Kidney (tissue), 14 donors: Measurements from ENCODE around the gene MAPKAPK2. TPM values are rescaled to one million over a fixed set of nuclear protein-coding genes. Genes with fewer than 3 reads are reported as not detected.

Experiments
- DNase-seq, 5 donors: peaks; one replicate each; pipeline ENCODE4 v3.0.0-alpha.2; 2013 to 2020
- FAIRE-seq: peaks from 2 replicates; lab custom pipeline; 2012; peaks lifted over from hg19 to GRCh38; lab: Jason Lieb, UNC
- H3K27ac ChIP-seq, 2 donors: one replicate each; pipeline ENCODE4 v1.7.0; 2013; ENCODE audit warnings: low read depth in 2 of 2, low read length in 2 of 2, inconsistent platforms in 1 of 2
- H3K27me3 ChIP-seq: one replicate; pipeline ENCODE4 v1.7.1; 2013; ENCODE audit warnings: low read length, inconsistent platforms; ENCODE audit not compliant: control insufficient read depth, insufficient read depth
- H3K36me3 ChIP-seq, 3 donors: one replicate each; pipeline versions ENCODE4 v1.7.0 to v1.7.1; 2013; ENCODE audit warnings: low read length in 3 of 3, control low read depth in 1 of 3, inconsistent platforms in 1 of 3; ENCODE audit not compliant: insufficient read depth in 3 of 3, control insufficient read depth in 2 of 3
- H3K4me1 ChIP-seq, 3 donors: one replicate each; pipeline versions ENCODE4 v1.7.0 to v1.7.1; 2013; ENCODE audit warnings: low read length in 3 of 3, inconsistent platforms in 1 of 3, low read depth in 1 of 3; ENCODE audit not compliant: control insufficient read depth in 2 of 3, insufficient read depth in 2 of 3
- H3K4me3 ChIP-seq, 3 donors: one replicate each; pipeline versions ENCODE4 v1.7.0 to v1.8.1; 2013; ENCODE audit warnings: low read length in 3 of 3, control low read depth in 1 of 3, inconsistent platforms in 1 of 3
- H3K9ac ChIP-seq, 3 donors: one replicate each; pipeline versions ENCODE4 v1.7.0 to v1.7.1; 2013; ENCODE audit warnings: low read length in 3 of 3, control low read depth in 1 of 3, inconsistent platforms in 1 of 3
- H3K9me3 ChIP-seq, 3 donors: one replicate each; pipeline versions ENCODE4 v1.7.0 to v1.7.1; 2013; ENCODE audit warnings: low read length in 3 of 3, control low read depth in 1 of 3, inconsistent platforms in 1 of 3; ENCODE audit not compliant: control insufficient read depth in 2 of 3, insufficient read depth in 1 of 3
- intact Hi-C: fragments of 100-400 bp; cut with DNase I; formaldehyde crosslinking; loops from one replicate; pipeline ENCODE4 v1.11.1; 2022
- polyA plus RNA-seq: library from polyadenylated mRNA; stranded (reverse); fragments of 350-450 nt; fragmentation: Illumina TruSeq; extraction: RNeasy Lipid Tissue Mini Kit (QIAGEN cat#74804); gene quantifications from one replicate; pipeline ENCODE4 v1.2.3, GENCODE V29; 2014; ENCODE audit warnings: low read depth, low replicate concordance; ENCODE audit not compliant: insufficient read depth
- total RNA-seq: library from RNA; stranded (reverse); fragmentation: NEBNext Ultra II Directional; extraction: Animal tissue kit (Norgen Biotek cat#: 25700); gene quantifications from one replicate; pipeline ENCODE4 v1.2.1, GENCODE V29; 2021
- TF ChIP-seq, protein P1 (sequence below): IDR thresholded peaks from 3 replicates; pipeline ENCODE4 v1.5.1; 2012; ENCODE audit warnings: mild to moderate bottlenecking, moderate library complexity, borderline replicate concordance; ENCODE audit not compliant: insufficient read depth; ENCODE audit errors: extremely low read depth
- donor health status: control.
- donor health status: control.
- donor health status: control.
- donor health status: control.
- donor health status: control.
- donor health status: DM: yes; HTN: yes; CAD: no.
- donor health status: Normal renal cell carcinoma (clear cell type).

MAPKAPK2 gene
- total and polyA plus RNA-seq, 2 donors from 2014 or later: 84.5 to 113 TPM

DNA sequence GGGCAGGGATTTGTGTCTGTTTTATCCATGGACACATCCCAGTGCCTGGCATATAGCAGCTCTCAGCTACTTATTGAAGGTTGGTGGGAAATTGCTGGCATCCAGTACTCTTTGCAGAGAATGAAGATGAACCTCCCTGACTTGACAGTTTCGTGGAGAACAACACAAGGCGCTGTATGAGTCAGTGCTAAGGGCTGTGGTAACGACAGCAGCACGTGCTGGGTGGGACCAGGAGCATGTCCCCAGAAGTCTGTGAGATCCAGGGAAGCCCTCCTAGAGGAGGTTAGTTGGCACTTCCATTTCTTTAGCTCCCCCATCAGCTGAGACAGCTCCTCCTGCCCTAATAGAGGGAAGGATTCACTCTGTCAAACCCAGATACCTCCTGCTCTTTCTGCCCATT lies 60.0 kb downstream of the MAPKAPK2 start:
- DNase-seq: no peak

DNA sequence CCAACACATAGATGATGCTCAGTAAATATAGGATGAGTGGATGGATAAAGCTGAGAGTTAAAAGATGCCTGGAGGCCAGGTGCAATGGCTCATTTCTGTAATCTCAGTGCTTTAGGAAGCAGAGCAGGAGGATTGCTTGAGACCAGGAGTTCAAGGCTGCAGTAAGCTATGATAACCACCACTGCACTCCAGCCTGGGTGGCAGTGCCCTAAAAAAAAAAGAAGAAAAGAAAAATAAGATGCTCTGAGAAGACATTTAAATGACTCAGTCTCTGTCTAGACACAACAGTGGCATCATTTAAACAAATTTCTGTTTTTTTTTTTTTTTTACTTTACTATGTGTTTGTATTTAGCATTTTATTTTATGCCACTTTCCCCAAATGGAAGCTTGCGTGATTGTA lies 60.6 kb downstream of the MAPKAPK2 start:
- no peak overlapping the region for H3K27ac ChIP-seq
- no peaks in the 10 kb centered on the region for H3K27me3 ChIP-seq
- intact Hi-C loops: no loop called here
- TF ChIP-seq, protein P1, sequence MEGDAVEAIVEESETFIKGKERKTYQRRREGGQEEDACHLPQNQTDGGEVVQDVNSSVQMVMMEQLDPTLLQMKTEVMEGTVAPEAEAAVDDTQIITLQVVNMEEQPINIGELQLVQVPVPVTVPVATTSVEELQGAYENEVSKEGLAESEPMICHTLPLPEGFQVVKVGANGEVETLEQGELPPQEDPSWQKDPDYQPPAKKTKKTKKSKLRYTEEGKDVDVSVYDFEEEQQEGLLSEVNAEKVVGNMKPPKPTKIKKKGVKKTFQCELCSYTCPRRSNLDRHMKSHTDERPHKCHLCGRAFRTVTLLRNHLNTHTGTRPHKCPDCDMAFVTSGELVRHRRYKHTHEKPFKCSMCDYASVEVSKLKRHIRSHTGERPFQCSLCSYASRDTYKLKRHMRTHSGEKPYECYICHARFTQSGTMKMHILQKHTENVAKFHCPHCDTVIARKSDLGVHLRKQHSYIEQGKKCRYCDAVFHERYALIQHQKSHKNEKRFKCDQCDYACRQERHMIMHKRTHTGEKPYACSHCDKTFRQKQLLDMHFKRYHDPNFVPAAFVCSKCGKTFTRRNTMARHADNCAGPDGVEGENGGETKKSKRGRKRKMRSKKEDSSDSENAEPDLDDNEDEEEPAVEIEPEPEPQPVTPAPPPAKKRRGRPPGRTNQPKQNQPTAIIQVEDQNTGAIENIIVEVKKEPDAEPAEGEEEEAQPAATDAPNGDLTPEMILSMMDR: no peak
- peaks cover 0 to 4% (median 0%) of the 10 kb centered on the region in 3 donors for H3K4me1 ChIP-seq
- no peak for DNase-seq
- no peak overlapping the region for H3K4me3 ChIP-seq
- no peaks in the 10 kb centered on the region for H3K36me3 ChIP-seq
- no peak overlapping the region for H3K9ac ChIP-seq
- FAIRE-seq: no peak
- no peaks in the 10 kb centered on the region for H3K9me3 ChIP-seq

More for the DNA sequence above, 60.0 kb downstream of the MAPKAPK2 start:
- H3K4me3 ChIP-seq: no peak overlapping the region
- H3K4me1 ChIP-seq: peaks cover 0 to 3% (median 0%) of the 10 kb centered on the region in 3 donors
- TF ChIP-seq, protein P1: no peak
- intact Hi-C loops: no loop called here
- H3K9me3 ChIP-seq: no peaks in the 10 kb centered on the region
- no peak overlapping the region for H3K9ac ChIP-seq
- no peak for FAIRE-seq
- no peaks in the 10 kb centered on the region for H3K36me3 ChIP-seq
- H3K27ac ChIP-seq: no peak overlapping the region
- no peaks in the 10 kb centered on the region for H3K27me3 ChIP-seq

DNA sequence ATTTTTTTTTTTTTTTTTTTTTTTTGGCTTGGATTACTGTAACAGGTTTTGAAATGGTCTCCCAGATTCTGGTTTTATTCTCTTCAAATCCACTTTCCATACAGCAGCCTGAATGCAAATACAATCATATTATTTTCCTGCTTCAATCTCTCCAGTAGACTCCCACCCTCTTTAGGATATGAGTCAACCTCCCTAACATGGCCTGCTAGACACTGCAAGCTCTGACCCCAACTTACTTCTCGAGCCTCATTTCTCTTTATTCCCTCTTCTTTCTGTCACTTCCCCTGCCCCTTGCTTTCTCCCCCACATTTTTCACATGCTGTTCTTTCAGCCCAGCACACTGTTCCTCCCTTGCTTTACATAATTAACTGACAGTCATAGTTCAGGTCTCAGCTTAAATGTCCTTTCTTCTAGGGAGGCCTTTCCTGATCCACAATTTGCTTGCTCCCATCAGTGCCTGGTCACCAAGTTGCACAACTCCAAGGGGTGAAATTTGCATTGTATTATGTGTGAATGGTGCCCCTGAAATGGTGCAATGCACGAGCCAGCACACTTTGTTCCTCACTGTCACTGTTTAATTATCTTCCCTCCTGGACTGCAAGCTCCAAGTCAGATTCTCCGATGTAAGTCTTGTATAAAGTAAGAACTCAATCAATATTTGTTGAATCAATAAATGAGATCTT lies 63.8 kb downstream of the MAPKAPK2 start:
- H3K27ac ChIP-seq: no peak overlapping the region
- H3K4me1 ChIP-seq: peaks cover 0 to 4% (median 0%) of the 10 kb centered on the region in 3 donors
- intact Hi-C loops: no loop called here
- no peaks in the 10 kb centered on the region for H3K36me3 ChIP-seq
- no peak overlapping the region for H3K4me3 ChIP-seq
- no peak for DNase-seq
- H3K9ac ChIP-seq: no peak overlapping the region
- no peaks in the 10 kb centered on the region for H3K27me3 ChIP-seq
- no peak for FAIRE-seq
- no peaks in the 10 kb centered on the region for H3K9me3 ChIP-seq
- TF ChIP-seq, protein P1: no peak
